T-helper 1 cell treated with Interleukin-12 subunit alpha and Interleukin-12 subunit beta and Interleukin-4 antibody, amounts not matched to agents 30 ng/mL and 1 ng/mL, for 36 hours (primary cell): ENCODE measurements around the gene SOX6. TPM values are rescaled to one million over a fixed set of nuclear protein-coding genes. Genes with fewer than 3 reads are reported as not detected.

Experiments
- intact Hi-C: fragments of 100-400 bp; cut with micrococcal nuclease; formaldehyde crosslinking; loops from one replicate; pipeline ENCODE4 v1.15.1; 2024
- total RNA-seq: library from RNA; stranded (reverse); gene quantifications from 2 replicates; pipeline ENCODE4 v1.2.3, GENCODE V29; 2022

Gene SOX6
- total RNA-seq, 1 donor from 2014 or later, result 0.17 TPM

DNA sequence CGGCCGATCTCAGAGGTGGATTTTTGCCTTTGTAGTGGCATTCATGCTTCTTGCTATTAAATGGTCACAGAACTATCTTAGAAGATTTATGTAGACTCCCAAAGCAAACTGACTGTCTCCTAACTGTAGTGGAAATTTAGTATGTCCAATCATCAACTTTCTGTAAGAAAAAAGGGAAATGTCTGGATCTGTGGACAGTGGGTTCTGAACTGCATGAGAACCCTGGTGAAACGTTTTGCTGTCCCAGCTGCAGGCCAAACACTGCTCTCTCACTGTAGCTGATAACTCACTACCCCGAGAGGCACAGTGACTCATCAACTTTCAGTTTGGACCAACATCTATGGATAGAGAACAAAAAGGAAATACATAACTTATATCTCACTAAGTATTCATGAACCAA, 387.1 kb downstream of the SOX6 start:
- intact Hi-C loops, result no loop called here

DNA sequence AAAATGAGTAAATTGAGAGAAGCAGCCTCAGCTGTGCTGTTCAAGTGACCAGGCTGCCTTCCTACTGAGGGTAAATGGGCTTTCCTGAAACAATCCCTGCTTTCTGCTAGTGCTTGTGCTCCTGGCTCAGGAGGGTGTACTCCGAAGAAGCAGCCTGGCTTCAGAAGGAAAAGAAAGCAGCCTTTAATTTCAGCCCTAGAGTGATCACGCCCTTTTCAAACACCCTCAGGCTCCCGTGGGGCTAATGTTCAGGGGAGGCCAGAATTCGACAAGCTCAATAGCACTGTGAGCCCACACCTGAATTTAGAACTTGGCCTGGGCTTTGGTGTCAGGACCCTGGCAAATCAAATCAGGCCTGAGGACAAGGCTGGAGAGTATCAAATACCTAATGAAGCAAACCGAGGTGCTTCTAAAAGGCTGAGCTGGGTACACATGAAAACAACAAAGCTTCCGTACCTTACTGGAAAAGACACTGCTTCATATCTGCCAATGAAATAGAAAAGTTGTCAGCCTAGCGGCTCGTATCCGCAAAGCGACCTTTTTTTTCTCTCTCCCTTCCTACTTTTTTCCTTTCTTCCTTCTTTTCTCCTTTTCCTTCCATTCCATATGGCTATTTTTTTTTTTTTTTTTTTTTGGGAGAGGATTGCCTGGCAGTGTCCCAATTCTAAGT, 387.8 kb downstream of the SOX6 start:
- intact Hi-C loops, result no loop called here

DNA sequence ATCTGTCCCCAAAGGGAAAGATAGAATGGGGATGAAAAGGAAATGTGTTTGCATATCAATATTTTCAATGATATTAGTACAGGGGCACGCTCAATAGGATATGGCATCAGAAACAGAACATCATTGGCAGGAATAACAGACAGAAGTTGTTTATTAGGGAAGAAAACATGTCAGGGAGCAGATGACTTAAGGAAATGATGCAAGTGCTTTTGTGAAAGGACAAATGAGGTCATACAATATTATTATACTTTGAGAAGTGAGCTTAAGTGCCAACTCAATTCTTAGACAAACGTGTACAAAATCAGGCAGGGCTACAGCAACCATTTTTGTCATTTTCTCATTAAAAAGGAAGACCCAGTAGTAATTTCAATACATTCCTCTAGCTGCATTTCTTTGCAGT, 388.4 kb downstream of the SOX6 start:
- intact Hi-C loops, result no loop called here

DNA sequence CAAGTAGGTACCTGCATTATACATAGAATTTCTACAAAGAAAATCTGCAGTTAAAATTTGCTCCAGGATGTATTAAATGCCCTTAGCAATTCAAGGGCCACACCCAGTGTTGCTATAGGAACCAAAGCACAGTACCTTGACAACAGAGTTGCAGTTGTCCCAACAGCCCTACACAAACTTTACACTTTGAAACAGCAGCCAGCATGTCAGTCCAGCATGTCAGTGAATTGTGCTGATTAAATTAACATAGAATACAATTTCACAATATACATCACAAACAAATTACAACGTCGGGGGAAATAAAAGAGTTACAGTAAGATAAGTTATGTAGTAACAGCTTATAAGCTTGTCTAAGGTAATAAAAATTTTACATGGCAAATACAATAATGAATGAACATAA, 389.2 kb downstream of the SOX6 start:
- intact Hi-C loops, result no loop called here

DNA sequence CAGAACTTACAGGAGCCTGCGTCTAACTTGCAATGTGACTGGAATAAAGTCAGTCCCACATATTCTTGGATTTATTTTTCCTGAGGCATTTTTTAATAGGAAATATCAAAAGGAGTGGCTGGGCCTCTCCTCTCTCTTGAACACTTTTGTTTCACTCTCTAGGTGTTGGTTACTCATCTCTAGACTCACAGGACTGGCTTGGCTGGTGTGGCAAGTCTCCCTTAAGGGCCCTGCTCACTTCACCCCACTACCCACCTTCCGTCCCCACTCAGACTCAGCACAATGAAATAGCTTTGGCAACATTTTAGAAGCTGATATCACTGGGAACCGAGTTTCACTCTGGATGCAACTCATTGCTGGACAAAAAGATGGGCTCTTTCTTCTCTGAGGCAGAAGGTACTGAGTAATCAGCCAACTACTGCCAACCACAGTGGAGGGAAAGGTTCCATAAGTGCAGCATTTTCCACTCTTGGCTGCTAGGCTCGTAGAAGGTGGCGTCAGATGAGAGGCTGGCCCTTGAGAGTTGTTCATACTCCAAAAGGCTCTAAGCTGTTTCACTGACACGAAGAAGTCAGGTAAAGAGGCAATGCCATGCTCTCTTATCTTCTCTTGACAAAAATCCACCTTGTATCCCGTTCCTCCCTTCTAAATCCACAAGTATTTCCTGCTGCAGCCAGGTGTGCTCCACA, 390.6 kb downstream of the SOX6 start:
- intact Hi-C loops, result no loop called here

DNA sequence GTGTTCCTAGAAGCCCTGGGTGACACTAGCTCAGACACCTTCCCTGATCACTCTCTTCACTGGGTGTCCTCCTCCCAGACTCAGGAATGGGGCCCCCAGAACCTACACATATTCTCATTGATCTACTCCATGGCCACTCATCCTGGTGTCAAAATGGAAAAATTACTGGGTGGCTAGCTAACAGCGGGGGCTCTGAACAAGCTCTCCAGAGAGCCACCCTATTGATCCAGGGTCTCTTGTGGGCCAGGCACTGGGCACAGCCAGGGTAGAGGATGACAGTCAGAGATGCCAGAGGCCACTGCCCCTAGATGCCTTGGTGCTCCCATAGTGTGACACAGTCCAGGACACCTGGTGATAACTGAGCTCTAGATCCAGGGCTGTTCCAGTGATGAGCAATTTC, 393.1 kb downstream of the SOX6 start:
- intact Hi-C loops, result no loop called here

DNA sequence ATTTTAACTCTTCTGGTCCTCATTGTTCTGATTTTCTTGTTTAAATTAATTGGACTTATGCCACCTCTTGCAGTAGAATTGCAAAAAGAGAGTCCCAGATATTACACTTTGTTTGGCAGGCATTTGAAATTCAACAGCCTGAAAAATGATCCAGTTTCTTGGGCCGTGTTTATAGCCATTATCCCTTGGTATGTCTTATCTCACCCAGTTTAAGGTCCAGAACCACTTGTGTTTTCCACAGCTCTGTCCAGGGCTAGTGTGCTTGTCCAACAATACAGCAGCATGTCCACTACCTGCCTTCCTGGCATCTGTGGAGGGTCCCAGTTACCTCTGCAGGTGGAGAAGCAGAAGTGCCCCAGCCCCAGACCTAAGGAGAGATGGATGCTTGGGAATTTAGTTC, 397.4 kb downstream of the SOX6 start:
- intact Hi-C loops, result no loop called here

DNA sequence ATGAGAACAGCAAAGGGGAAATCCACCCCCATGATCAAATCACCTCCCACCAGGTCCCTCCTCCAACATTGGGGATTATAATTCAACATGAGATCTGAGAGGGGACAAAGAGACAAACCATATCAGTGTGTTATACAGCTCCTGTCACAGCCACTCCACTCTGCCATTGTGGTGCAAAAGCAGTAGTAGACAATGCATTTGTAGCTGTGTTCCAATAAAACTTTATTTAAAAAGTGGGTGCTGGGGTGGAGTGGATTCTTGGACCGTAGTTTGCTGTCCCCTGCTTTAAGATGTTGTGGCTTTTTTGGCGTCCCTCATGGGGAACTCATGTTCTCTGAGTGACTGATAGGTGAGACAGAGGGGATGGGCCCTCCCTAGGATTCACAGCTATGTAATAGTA, 399.1 kb downstream of the SOX6 start:
- intact Hi-C loops, result no loop called here

DNA sequence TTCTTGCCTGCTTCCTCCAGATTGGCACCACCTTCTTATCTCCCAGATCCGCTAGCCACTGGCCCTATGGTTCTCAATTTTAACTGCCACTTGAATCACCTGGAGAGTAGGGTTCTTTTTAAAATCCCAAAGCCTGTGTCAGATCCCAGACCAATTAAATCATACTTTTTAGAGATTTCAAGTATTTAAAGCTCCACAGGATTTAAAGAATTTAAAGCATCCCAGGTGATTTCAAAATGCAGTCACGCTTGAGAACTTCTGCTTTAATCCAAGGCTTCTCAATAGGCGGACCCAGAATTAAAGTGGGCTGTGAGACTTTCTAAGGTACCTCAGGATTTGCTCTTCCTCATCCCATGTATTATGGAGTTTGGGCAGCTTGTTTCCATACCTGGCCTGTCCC, 400.0 kb downstream of the SOX6 start:
- intact Hi-C loops, result no loop called here

DNA sequence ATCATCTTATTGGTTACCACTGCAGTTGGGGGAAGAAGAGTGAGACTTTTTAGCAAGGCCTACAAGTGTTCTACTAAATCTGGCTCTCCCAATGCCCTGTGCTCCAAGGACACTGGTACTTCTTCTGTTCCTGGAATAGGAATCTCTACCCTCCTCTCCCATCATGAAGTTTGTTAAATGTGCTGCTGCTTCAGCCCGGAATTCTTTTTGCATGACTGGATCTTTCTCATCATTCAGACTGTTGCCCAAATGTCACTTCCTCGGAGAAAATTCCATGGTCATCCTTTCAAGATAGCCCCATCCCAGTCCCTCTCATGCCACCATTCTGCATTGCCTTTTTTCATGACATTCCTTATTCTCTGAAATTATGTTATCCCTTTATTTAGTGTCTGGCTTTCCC, 400.8 kb downstream of the SOX6 start:
- intact Hi-C loops, result no loop called here

DNA sequence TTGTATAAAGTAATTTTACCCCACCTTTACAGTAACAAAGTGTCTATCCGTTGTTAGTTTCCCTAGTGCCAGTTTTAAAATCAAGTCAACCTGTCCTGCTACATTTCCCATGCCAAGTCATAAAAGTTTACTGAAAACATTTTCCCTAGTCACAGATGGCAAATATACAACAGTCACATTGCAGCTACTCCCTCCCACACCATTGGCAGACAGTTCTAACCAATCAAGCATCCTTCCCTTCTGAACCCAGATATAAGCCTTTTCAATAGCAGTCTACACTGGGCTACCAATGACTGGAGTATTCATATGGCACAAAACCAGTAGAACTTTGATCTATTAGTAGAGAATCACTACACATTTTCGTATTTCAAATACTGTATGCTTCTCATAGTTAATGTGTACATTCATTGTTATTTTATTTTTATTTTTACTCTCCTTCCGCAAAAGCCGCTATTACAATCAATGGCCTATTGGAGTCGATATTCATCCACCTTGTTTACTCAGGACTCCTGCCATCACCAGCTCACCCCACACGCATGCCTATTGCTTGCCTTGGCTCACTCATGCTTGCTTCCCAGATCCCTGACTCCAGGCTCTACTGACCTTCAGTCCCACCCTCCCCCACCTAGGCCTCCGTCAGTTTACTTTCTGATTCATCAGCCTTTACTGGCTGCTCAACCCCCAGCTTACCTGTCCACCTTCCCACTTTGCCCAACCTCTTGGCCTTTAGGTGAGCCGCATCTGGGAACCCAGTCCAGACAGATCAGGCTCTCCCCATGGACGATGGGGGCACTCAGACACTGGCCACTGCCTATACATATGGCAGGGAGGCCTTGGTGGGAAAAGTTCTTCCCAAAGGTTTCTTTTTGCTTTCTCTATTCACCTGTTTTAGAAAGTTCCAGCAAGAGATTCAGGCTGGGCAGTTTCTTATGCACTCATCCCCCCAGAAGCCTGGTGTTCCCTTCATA, 408.4 kb downstream of the SOX6 start:
- intact Hi-C loops, result no loop called here

DNA sequence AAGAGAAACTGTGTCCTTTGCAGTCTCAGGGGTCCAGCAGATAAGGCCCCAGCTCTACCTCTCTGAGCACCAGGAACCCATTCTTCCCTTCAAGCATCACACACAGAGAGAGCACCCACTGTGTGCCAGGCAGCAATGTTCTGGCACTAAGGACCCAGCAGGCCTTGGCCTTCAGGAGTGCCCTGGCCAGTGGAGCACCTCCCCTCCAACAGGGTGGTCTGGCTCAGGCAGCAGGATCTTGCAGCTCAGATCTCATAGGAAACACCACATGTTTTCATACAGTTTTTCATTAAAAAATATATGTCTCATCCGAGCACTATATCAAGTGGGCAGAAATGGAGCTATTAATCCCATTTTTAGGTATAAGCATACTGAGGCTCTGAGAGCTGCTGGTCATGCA, 410.6 kb downstream of the SOX6 start:
- intact Hi-C loops, result no loop called here

DNA sequence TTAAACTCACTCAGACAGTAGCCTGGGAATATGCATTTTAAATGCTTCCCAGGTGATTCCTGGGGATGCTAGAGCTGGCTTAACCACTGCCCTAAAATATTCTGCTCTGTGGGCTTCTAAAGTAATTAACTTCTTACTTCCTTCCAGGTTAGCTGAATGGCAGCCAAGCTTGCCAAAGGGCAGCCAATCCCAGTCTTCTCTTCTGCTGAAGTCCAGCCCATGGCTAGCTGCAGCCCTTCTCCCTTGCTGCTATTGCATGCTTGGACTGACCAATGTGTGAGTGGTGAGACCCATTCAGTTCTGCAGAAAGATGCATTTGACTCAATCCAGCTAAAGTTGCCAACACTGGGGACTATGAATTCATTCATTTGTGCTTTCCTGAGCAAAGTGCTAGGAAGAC, 411.9 kb downstream of the SOX6 start:
- intact Hi-C loops, result no loop called here

DNA sequence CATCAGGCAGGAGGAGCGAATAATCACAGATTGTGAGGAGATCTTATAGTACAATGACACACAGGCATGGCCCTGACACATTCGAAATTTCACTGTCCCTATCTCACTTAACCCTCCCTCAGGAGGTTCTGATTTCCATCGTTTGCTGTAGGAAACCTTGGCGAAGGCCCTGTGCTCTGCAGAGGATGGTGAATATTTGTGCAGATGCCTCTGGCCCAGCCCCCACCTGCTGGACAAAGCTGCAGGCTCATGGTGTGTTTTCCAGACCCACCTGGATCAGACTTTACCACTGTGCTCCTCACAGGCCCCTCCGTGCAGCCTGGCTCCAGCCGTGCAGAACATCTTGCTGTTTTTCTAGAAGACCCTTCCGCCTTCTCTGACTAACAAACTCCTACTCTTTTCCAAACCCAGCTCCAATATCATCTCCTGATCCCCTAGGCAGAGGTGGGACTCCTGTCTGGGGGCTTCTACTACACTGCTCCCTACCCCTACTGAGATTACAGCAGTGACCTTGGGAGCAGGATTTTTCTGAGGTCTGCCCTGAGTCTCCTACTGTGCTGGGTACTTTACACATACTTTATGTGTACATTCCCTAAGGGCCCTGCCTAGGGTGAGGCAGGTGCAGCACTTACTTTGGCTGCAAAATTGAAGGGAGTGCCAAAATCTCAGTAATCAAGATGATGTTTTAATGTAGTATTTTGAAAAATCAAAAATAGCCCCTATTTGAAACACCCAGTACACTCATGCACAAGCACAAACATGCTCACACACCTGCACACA, 412.7 kb downstream of the SOX6 start:
- intact Hi-C loops, result no loop called here

DNA sequence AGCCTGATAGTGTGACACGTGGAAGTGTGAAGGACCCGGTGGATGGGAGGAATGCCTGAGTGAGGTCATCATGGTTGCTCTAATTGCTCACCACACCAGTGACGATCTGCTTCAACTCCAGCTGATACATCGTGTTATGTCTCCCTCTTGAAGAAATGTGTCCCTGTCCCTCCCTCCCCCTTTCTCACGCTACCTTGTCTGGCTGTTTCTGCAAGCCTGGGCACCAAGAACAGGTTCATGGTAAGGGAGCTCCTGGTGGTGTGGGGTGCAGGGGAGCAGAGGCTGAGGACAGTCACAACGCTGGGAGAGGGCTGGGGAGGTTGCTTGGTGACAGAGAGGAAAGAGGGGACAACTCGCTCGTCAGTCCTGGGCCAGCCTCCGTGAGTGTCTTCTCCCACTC, 413.4 kb downstream of the SOX6 start:
- intact Hi-C loops, result no loop called here

DNA sequence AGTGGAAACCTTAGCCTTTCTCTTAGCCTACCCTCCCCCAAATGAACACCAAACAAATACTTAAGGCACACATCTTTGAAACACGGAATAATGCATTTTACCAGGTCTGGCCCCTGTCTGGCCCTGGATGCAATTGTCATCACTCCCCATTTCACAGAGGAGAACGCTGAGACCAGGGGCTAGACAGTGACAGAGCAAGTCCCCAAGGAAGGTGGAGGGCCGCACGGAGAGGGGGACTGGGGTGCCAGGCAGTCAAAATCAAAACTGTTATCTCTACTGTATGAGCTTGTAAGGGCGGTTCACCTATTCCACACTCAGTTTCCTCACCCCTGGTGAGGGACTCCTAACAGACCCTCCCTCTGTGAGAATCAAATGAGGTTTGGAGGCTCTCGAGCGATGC, 414.2 kb downstream of the SOX6 start:
- intact Hi-C loops, result no loop called here

DNA sequence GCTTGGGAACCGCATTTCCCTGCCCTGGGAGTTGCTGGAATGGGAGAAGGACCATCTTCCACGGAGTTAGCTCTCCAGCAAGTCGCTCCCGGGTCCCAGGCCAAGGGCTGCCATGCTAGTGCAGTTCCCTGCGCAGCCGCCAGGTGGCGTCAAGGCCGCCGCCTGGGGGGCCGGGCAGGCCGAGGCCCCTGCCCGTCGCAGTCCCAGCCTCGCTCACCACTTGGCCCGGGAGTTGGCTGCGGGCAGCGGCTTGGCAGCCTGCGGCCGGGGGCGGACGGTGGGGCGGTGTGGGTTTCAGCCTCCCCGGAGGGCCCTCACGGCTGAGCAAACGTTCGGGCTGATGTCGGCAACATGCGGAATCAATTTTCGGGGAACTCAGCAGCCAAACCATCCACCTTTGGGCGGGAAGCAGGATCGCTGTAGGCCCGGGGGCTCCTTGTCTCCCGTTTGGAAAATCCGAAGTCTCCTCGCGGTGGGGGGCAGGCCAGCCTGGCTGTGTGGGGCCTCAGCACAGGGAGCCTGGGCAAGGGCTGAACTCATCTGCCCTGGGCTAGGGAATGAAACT, 415.1 kb downstream of the SOX6 start:
- intact Hi-C loops, result loop anchor here (1.0 kb wide), 1 partner anchor 672 kb away; no protein-coding TSS in a partner anchor

DNA sequence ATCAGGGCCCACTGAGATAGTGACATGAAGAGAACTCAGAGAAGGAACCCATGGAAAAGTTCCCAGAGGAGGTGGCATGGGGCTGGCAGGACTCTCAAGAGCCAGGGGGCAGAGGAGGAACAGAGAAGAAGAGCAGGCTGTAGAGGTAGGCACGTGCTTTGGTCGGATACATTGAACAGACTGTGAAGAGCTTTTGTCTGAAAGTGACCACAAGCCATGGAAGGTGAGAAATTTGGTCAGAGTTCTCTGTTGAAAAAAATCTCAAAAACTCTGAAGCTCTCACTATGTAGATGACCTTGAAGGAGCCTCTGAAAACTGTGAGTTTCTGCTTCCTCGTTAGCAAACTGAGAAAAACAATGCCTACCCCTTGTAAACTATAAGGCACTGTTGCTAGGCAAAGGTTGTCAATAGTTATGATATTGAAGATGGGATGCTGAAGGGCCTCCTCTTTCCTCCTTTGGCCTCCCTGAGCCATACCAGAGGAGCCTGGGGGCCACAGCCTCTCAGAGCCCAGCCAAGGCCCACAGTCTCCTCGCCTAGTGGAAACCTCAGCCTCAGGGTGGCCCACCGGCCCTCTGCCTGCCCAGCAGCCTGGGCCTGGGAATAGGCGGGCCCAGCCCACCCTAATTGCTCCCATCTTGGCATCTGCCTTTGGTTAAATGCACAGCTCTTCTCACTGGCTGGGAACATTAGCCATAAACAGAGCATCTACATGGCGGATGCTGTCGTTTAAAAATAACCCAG, 415.7 kb downstream of the SOX6 start:
- intact Hi-C loops, result loop anchor here (1.0 kb wide), 1 partner anchor 673 kb away; no protein-coding TSS in a partner anchor

DNA sequence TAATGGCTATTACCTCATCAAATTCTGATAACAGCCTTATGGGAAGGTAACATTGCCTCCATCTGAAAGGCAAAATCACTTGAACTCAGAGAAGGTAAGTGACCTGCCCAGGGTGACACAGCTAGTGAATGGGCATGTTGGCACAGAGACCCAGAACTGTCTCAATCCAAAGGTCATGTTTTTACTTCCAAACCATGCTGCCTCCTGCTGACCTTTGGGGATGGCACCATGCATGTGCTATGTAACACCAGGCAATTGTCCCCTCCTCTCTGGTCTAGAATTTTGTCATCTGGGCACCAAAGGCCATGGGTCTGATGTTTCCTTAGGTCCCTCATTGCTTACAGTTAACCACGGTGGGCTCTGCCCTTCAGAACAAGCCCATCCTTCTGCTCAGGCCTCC, 417.4 kb downstream of the SOX6 start:
- intact Hi-C loops, result no loop called here

DNA sequence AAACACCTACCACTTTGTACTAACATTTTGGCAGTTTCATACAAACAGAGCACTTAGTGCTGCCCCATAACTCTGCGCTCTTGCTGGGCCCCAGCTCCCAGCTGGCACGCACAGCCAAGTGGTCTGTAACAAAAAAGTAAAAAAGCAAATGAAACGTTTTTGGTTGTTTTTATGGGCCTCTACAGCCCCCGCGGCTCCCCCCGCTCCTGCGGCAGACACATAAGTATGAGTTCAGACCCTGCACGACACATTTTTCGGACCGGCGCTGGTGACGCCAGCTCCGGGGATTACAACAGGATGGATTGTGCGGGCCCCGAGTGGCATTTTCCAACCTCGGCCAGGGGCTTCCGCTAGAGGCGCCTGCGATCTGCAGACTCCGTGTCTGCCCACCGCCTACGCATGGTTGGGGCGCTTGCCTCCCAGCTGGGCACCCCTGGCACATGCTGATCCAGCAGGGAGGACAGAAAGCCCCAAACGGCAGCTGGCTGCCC, 418.2 kb downstream of the SOX6 start:
- intact Hi-C loops, result no loop called here
